ENCODE results near the gene AP5Z1. TPM values are rescaled to one million over a fixed set of nuclear protein-coding genes. Genes with fewer than 3 reads are reported as not detected.

The AP5Z1 gene
- total RNA-seq, 1 experiment from 2014 or later, result 70.7 TPM

DNA sequence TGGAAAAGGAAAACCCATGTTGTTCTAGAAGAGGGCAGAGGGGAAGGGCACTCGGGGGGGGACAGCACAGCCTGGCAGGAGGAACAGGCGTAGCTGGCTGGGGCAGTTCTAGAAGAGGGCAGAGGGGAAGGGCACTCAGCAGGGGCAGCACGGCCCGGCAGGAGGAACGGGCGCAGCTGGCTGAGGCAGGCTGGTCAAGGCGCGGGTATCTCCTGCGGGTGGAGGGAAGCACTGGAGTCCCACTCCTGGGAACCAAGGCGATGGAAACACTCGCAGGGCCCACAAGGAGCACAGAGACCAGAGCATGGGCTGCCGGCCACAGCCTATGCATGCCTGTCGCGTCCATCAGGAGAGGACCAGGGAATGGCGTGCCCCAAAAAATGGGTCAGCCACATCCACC lies 49.7 kb downstream of the AP5Z1 start:
- Mint-ChIP-seq H3K9me3 (ENCODE audit: low read depth, unreplicated experiment) (no peaks in the 10 kb centered on the region), H3K27me3 (ENCODE audit: unreplicated experiment) (peaks cover 77% of the 10 kb centered on the region), H3K4me3 (ENCODE audit: low read depth, unreplicated experiment) (no peak overlapping the region), H3K4me1 (ENCODE audit: low read depth, unreplicated experiment) (no peaks in the 10 kb centered on the region), H3K36me3 (ENCODE audit: insufficient read depth, unreplicated experiment) (no peaks in the 10 kb centered on the region), H3K27ac (ENCODE audit: unreplicated experiment) (no peak overlapping the region)
- CTCF ChIA-PET, result no interaction called here
- intact Hi-C loops (cut with micrococcal nuclease; ENCODE audit: unreplicated experiment), result no loop called here
- no peak for DNase-seq
- no TSS peak for BruUV-seq (replicated peaks)
- TF ChIP-seq, protein P1, sequence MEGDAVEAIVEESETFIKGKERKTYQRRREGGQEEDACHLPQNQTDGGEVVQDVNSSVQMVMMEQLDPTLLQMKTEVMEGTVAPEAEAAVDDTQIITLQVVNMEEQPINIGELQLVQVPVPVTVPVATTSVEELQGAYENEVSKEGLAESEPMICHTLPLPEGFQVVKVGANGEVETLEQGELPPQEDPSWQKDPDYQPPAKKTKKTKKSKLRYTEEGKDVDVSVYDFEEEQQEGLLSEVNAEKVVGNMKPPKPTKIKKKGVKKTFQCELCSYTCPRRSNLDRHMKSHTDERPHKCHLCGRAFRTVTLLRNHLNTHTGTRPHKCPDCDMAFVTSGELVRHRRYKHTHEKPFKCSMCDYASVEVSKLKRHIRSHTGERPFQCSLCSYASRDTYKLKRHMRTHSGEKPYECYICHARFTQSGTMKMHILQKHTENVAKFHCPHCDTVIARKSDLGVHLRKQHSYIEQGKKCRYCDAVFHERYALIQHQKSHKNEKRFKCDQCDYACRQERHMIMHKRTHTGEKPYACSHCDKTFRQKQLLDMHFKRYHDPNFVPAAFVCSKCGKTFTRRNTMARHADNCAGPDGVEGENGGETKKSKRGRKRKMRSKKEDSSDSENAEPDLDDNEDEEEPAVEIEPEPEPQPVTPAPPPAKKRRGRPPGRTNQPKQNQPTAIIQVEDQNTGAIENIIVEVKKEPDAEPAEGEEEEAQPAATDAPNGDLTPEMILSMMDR (IDR thresholded peaks at IDR 0.05; ENCODE audit: unreplicated experiment), result no peak

DNA sequence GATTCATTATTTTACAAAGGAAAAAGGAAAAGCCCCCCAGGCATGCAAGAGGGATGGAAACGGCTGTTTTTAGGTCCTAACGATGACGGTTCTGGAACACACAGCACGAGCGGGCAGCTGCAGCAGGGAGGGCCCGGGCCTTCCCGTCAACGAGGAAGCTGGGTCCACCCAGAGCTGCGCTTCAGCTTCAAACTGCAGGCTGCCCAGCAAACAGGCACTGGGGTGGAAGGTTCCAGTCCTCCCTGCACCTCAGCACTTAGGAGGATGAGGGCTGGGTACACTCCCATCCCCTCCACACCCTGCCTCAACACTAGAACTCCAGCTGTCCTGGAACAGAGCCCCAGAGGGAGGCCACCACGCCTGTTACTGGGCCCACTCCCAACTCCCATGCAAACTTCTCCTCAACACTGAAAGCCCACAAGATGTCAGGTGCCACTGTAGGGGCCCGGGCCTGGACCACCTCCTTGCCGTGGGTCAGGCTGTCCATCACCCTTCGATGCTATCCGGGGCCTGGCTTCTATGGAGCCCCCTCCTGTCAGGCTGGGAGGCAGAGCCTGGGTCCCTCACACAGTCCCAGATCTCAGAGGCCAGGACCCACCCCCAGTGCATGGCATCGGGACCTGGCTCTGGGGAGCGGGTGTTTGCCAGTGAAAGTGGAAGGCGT lies 53.4 kb downstream of the AP5Z1 start:
- no TSS peak for BruUV-seq (replicated peaks)
- H3K4me3 Mint-ChIP-seq (ENCODE audit: low read depth, unreplicated experiment), result no peak overlapping the region
- no peak for DNase-seq
- peaks cover 72% of the 10 kb centered on the region for H3K27me3 Mint-ChIP-seq (ENCODE audit: unreplicated experiment)
- intact Hi-C loops (cut with micrococcal nuclease; ENCODE audit: unreplicated experiment), result no loop called here
- H3K4me1 Mint-ChIP-seq (ENCODE audit: low read depth, unreplicated experiment), result no peaks in the 10 kb centered on the region
- TF ChIP-seq, protein P1 (IDR thresholded peaks at IDR 0.05; ENCODE audit: unreplicated experiment), result no peak
- no peaks in the 10 kb centered on the region for H3K36me3 Mint-ChIP-seq (ENCODE audit: insufficient read depth, unreplicated experiment)
- CTCF ChIA-PET, result interaction anchor here (0.5 kb wide), 1 partner anchor 23 kb away, joined by 3 read pairs; no protein-coding TSS in a partner anchor
- no peak overlapping the region for H3K27ac Mint-ChIP-seq (ENCODE audit: unreplicated experiment)
- no peaks in the 10 kb centered on the region for H3K9me3 Mint-ChIP-seq (ENCODE audit: low read depth, unreplicated experiment)

DNA sequence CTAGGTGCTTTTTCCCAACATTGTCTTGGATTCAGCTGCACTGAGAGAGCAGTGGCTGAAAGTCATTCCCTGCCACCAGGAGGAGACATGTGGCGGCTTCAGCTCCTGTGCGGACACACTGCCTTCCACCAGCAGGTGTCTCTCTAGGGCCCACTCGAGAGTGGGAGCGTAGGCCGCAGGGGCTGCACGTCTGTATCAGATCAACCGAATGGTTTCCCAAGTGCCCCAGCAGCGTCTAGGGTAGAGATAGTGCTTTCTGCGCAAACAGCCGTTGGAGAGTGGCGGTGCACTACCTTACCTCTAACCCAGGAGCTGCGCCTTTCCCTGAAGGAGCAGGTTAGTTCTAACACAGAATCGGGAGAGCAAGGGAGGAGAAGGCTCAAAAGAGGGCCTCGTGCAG lies 54.8 kb downstream of the AP5Z1 start:
- Mint-ChIP-seq H3K4me1 (ENCODE audit: low read depth, unreplicated experiment) (no peaks in the 10 kb centered on the region), H3K4me3 (ENCODE audit: low read depth, unreplicated experiment) (no peak overlapping the region), H3K36me3 (ENCODE audit: insufficient read depth, unreplicated experiment) (no peaks in the 10 kb centered on the region), H3K27me3 (ENCODE audit: unreplicated experiment) (peaks cover 58% of the 10 kb centered on the region), H3K27ac (ENCODE audit: unreplicated experiment) (no peak overlapping the region), H3K9me3 (ENCODE audit: low read depth, unreplicated experiment) (no peaks in the 10 kb centered on the region)
- no TSS peak for BruUV-seq (replicated peaks)
- intact Hi-C loops (cut with micrococcal nuclease; ENCODE audit: unreplicated experiment), result no loop called here
- TF ChIP-seq, protein P1 (IDR thresholded peaks at IDR 0.05; ENCODE audit: unreplicated experiment), result peak; percentile 58
- DNase-seq, result peak; percentile 60
- CTCF ChIA-PET, result interaction anchor here (0.6 kb wide), 2 partner anchors 169 to 1741 kb away, joined by 3 read pairs; no protein-coding TSS in a partner anchor

DNA sequence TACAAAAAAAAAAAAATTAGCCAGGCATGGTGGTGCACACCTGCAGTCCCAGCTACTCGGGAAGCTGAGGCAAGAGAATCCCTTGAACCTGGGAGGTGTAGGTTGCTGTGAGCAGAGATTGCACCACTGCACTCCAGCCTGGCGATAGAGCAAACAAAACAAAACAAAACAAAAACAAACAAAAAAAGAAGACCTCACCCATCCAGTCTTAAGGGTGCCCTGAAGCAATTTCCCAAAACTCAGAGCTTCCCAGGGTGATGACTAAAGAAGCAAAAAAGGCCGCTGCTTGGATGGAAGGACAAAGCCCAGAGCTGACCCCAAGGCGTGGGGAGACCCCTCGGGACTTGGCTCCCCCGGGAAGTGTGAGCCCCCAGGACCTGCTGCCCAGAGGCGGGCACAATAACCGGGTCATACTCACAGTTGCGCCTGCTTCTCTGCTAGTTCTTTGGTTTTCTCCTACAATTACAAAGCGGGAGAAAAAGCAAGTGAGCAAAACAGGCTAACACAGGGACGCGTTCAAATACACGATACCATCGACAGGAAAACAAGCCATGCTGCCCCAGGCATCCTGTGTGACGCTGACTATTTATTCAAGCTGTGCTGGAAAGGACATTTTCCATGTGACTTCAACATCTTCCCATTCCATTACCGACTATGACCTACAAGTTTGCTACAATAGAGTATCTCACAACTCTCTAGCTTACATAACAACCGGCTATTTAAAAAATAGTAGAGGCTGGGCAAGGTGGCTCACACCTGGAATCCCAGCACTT lies 56.5 kb downstream of the AP5Z1 start:
- TF ChIP-seq, protein P1 (IDR thresholded peaks at IDR 0.05; ENCODE audit: unreplicated experiment), result no peak
- H3K27ac Mint-ChIP-seq (ENCODE audit: unreplicated experiment), result no peak overlapping the region
- H3K4me3 Mint-ChIP-seq (ENCODE audit: low read depth, unreplicated experiment), result no peak overlapping the region
- H3K27me3 Mint-ChIP-seq (ENCODE audit: unreplicated experiment), result peaks cover 42% of the 10 kb centered on the region
- intact Hi-C loops (cut with micrococcal nuclease; ENCODE audit: unreplicated experiment), result no loop called here
- CTCF ChIA-PET, result interaction anchor here (0.5 to 1.2 kb wide), 5 partner anchors 24 to 1251 kb away, joined by 3 to 7 read pairs (median 3); partner anchors contain the start of gene RADIL
- DNase-seq, result no peak
- no peaks in the 10 kb centered on the region for H3K36me3 Mint-ChIP-seq (ENCODE audit: insufficient read depth, unreplicated experiment)
- no peaks in the 10 kb centered on the region for H3K9me3 Mint-ChIP-seq (ENCODE audit: low read depth, unreplicated experiment)
- no TSS peak for BruUV-seq (replicated peaks)
- H3K4me1 Mint-ChIP-seq (ENCODE audit: low read depth, unreplicated experiment), result no peaks in the 10 kb centered on the region
